Smooth muscle cell (in vitro differentiated cells): Measurements from ENCODE around the gene IQGAP1. TPM values are rescaled to one million over a fixed set of nuclear protein-coding genes. Genes with fewer than 3 reads are reported as not detected.
A peak's percentile ranks its signal among the peaks of the same experiment; 100 is the strongest.

Experiments
- DNase-seq: peaks from one replicate; lab custom pipeline; 2025; ENCODE audit not compliant: unreplicated experiment; lab: John Stamatoyannopoulos, UW
- H2AFZ ChIP-seq: fragments of 200-600 bp; sonication (generic); 2 replicates; pipeline ENCODE4 v1.6.0; 2016; ENCODE audit warnings: antibody characterized with exemption, low read depth, mild to moderate bottlenecking
- H3F3A ChIP-seq: fragments of 200-600 bp; sonication (generic); 2 replicates; pipeline ENCODE4 v1.6.0; 2017; ENCODE audit warnings: antibody characterized with exemption, low read depth
- H3K27ac ChIP-seq: fragments of 200-600 bp; sonication (generic); 2 replicates; pipeline ENCODE4 v1.5.1; 2016; ENCODE audit warnings: low read depth, mild to moderate bottlenecking
- H3K27me3 ChIP-seq: fragments of 200-600 bp; sonication (generic); 2 replicates; pipeline ENCODE4 v1.6.1; 2016; ENCODE audit warnings: low read depth, mild to moderate bottlenecking
- H3K36me3 ChIP-seq: fragments of 200-600 bp; sonication (generic); 2 replicates; pipeline ENCODE4 v1.5.1; 2016; ENCODE audit warnings: low read depth
- H3K4me1 ChIP-seq: fragments of 200-600 bp; sonication (generic); 2 replicates; pipeline ENCODE4 v1.5.1; 2016; ENCODE audit warnings: low read depth
- H3K4me2 ChIP-seq: fragments of 200-600 bp; sonication (generic); 2 replicates; pipeline ENCODE4 v1.6.0; 2016; ENCODE audit warnings: mild to moderate bottlenecking
- H3K4me3 ChIP-seq: fragments of 200-600 bp; sonication (generic); 2 replicates; pipeline ENCODE4 v1.5.1; 2016; ENCODE audit warnings: mild to moderate bottlenecking
- H3K79me2 ChIP-seq: fragments of 200-600 bp; sonication (generic); 2 replicates; pipeline ENCODE4 v1.6.0; 2016; ENCODE audit warnings: low read depth, mild to moderate bottlenecking
- H3K9ac ChIP-seq: fragments of 200-600 bp; sonication (generic); 2 replicates; pipeline ENCODE4 v1.6.0; 2016; ENCODE audit warnings: low read depth
- H3K9me3 ChIP-seq: fragments of 200-600 bp; sonication (generic); replicated peaks from 2 replicates; pipeline ENCODE4 v1.5.1; 2016; ENCODE audit warnings: low read depth
- H4K20me1 ChIP-seq: fragments of 200-600 bp; sonication (generic); 2 replicates; pipeline ENCODE4 v1.6.0; 2016; ENCODE audit warnings: low read depth
- CTCF ChIP-seq: fragments of 200-600 bp; sonication (generic); IDR thresholded peaks from 2 replicates; pipeline ENCODE4 v1.5.1; 2017; ENCODE audit warnings: borderline replicate concordance, mild to moderate bottlenecking, antibody characterized with exemption; ENCODE audit not compliant: insufficient read depth, poor library complexity, severe bottlenecking
- WGBS: methylation state at CpG from one replicate; pipeline ENCODE4 v1.1.7; 2016; ENCODE audit warnings: low lambda C conversion rate; 5-methylcytosine and 5-hydroxymethylcytosine counted together
- polyA plus RNA-seq: library from polyadenylated mRNA; unstranded; fragments of >200 nt; fragmentation: Nextera tagmentation; extraction: Ambion mirVana; gene quantifications from 2 replicates; pipeline ENCODE4 v1.2.1, GENCODE V29; 2016
- total RNA-seq: library from RNA; depleted of rRNA; stranded (reverse); fragments of >200 nt; gene quantifications from 2 replicates; pipeline ENCODE4 v1.2.3, GENCODE V29; 2014

Gene IQGAP1
- total and polyA plus RNA-seq, 2 experiments from 2014 or later: 59.3 to 185 TPM

GRCh38 chr15:90531147-90531546 lies 143.1 kb downstream of the IQGAP1 start:
- H3K27ac ChIP-seq: no peak overlapping the region
- H3K4me2 ChIP-seq: peak overlapping the region; percentile 95
- DNase-seq: no peak
- peaks cover 11% of the 10 kb centered on the region for H3K4me1 ChIP-seq
- no peak for TF ChIP-seq CTCF
- H4K20me1 ChIP-seq: peaks cover 49% of the 10 kb centered on the region
- H2AFZ ChIP-seq: no peak overlapping the region
- no peak overlapping the region for H3K9ac ChIP-seq
- no peaks in the 10 kb centered on the region for H3K36me3 ChIP-seq
- H3K27me3 ChIP-seq: no peaks in the 10 kb centered on the region
- peak overlapping the region; percentile 82 for H3K4me3 ChIP-seq
- peaks cover 58% of the 10 kb centered on the region for H3K79me2 ChIP-seq
- H3F3A ChIP-seq: no peaks in the 10 kb centered on the region
- no peaks in the 10 kb centered on the region for H3K9me3 ChIP-seq
- 31% methylated on average over 4 of the region's 4 CpGs for WGBS

GRCh38 chr15:90535254-90535653 lies 147.2 kb downstream of the IQGAP1 start:
- H3K79me2 ChIP-seq: peaks cover 88% of the 10 kb centered on the region
- no peaks in the 10 kb centered on the region for H3K9me3 ChIP-seq
- H2AFZ ChIP-seq: no peak overlapping the region
- no peak for TF ChIP-seq CTCF
- no peaks in the 10 kb centered on the region for H3K27me3 ChIP-seq
- no peaks in the 10 kb centered on the region for H3F3A ChIP-seq
- H3K9ac ChIP-seq: no peak overlapping the region
- no peak for DNase-seq
- H3K4me1 ChIP-seq: peaks cover 7% of the 10 kb centered on the region
- H3K27ac ChIP-seq: no peak overlapping the region
- 79% methylated on average over 5 of the region's 5 CpGs for WGBS
- H3K36me3 ChIP-seq: no peaks in the 10 kb centered on the region
- H3K4me3 ChIP-seq: no peak overlapping the region
- peaks cover 86% of the 10 kb centered on the region for H4K20me1 ChIP-seq
- H3K4me2 ChIP-seq: no peak overlapping the region

GRCh38 chr15:90539789-90540188 lies 151.7 kb downstream of the IQGAP1 start:
- H3K79me2 ChIP-seq: peaks cover 61% of the 10 kb centered on the region
- 96% methylated on average over 10 of the region's 10 CpGs for WGBS
- DNase-seq: no peak
- no peaks in the 10 kb centered on the region for H3F3A ChIP-seq
- TF ChIP-seq CTCF: no peak
- peaks cover 74% of the 10 kb centered on the region for H4K20me1 ChIP-seq
- no peaks in the 10 kb centered on the region for H3K36me3 ChIP-seq
- no peak overlapping the region for H3K4me3 ChIP-seq
- no peak overlapping the region for H3K27ac ChIP-seq
- no peaks in the 10 kb centered on the region for H3K4me1 ChIP-seq
- H3K27me3 ChIP-seq: no peaks in the 10 kb centered on the region
- no peak overlapping the region for H3K9ac ChIP-seq
- no peak overlapping the region for H3K4me2 ChIP-seq
- no peaks in the 10 kb centered on the region for H3K9me3 ChIP-seq
- no peak overlapping the region for H2AFZ ChIP-seq

- WGBS: 93% methylated on average over 3 of the region's 3 CpGs
- TF ChIP-seq CTCF: no peak
- Histone ChIP-seq H4K20me1 (peaks cover 67% of the 10 kb centered on the region), H3F3A (no peaks in the 10 kb centered on the region), H3K9me3 (no peaks in the 10 kb centered on the region), H3K27ac (no peak overlapping the region), H2AFZ (no peak overlapping the region), H3K9ac (no peak overlapping the region), H3K4me3 (no peak overlapping the region), H3K4me2 (no peak overlapping the region), H3K4me1 (no peaks in the 10 kb centered on the region), H3K79me2 (peaks cover 51% of the 10 kb centered on the region), H3K36me3 (no peaks in the 10 kb centered on the region), H3K27me3 (no peaks in the 10 kb centered on the region)
- DNase-seq: no peak
These were observed 152.7 kb downstream of the IQGAP1 start for GRCh38 chr15:90540768-90541167.
